Measurements from ENCODE around the gene FKBP5. TPM values are rescaled to one million over a fixed set of nuclear protein-coding genes. Genes with fewer than 3 reads are reported as not detected.

The FKBP5 gene
- total RNA-seq, 2 donors from 2014 or later = 133 to 138 TPM

- TF ChIP-seq POLR2A (IDR thresholded peaks at IDR 0.05) (peak in 2 of 3 donors; percentile 88 to 92), CTCF (IDR thresholded peaks at IDR 0.05) (no peak)
- peak overlapping the region in 1 of 2 donors; percentile 29 for H3K4me3 ChIP-seq
- 0 to 3% methylated on average over 21 to 29 of the region's 29 CpGs for WGBS, 2 donors
- no peaks in the 10 kb centered on the region for H3K9me3 ChIP-seq
- H3K4me1 ChIP-seq = peaks cover 93% of the 10 kb centered on the region
- no peaks in the 10 kb centered on the region for H3K27me3 ChIP-seq
- H3K36me3 ChIP-seq (replicated peaks in 1 of 2; ENCODE audit: insufficient read depth in 1 of 2, low read depth in 2 of 2) = no peaks in the 10 kb centered on the region
- DNase-seq (peak; percentile 77 to 88 (median 83)), ATAC-seq (peak; percentile 41)
- intact Hi-C loops (cut with DNase I) = no loop called here
- H3K27ac ChIP-seq = peak overlapping the region; percentile 99 to 100 (median 100)
Measured at GRCh38 chr6:35727231-35727934, 38.7 kb upstream of the FKBP5 start.

- peak; percentile 70 to 88 (median 78) for DNase-seq
- intact Hi-C loops (cut with DNase I) = no loop called here
- Histone ChIP-seq H3K27me3 (no peaks in the 10 kb centered on the region), H3K9me3 (no peaks in the 10 kb centered on the region), H3K4me3 (no peak overlapping the region), H3K36me3 (replicated peaks in 1 of 2; ENCODE audit: insufficient read depth in 1 of 2, low read depth in 2 of 2) (no peaks in the 10 kb centered on the region), H3K27ac (peak overlapping the region; percentile 99 to 100 (median 100)), H3K4me1 (peaks cover 92% of the 10 kb centered on the region)
- WGBS, 2 donors = 54 to 74% methylated on average over 9 to 11 of the region's 11 CpGs
- peak; percentile 26 for ATAC-seq
- TF ChIP-seq POLR2A (IDR thresholded peaks at IDR 0.05) (peak in 2 of 3 donors; percentile 14 to 54), CTCF (IDR thresholded peaks at IDR 0.05) (no peak)
Measured at GRCh38 chr6:35725721-35726438, 37.2 kb upstream of the FKBP5 start.

GRCh38 chr6:35725081-35725708 is 36.5 kb upstream of the FKBP5 start:
- Histone ChIP-seq H3K36me3 (replicated peaks in 1 of 2; ENCODE audit: insufficient read depth in 1 of 2, low read depth in 2 of 2) (no peaks in the 10 kb centered on the region), H3K9me3 (no peaks in the 10 kb centered on the region), H3K27ac (peak overlapping the region; percentile 99 to 100 (median 100)), H3K27me3 (no peaks in the 10 kb centered on the region), H3K4me1 (peaks cover 89% of the 10 kb centered on the region), H3K4me3 (no peak overlapping the region)
- ATAC-seq = no peak
- intact Hi-C loops (cut with DNase I) = no loop called here
- no peak for DNase-seq
- 61 to 64% methylated on average over 5 of the region's 5 CpGs for WGBS, 2 donors
- no peak for TF ChIP-seq POLR2A (IDR thresholded peaks at IDR 0.05)
- TF ChIP-seq CTCF (IDR thresholded peaks at IDR 0.05) = no peak

- Histone ChIP-seq H3K4me3 (no peak overlapping the region), H3K27me3 (no peaks in the 10 kb centered on the region), H3K4me1 (peaks cover 81% of the 10 kb centered on the region), H3K27ac (peak overlapping the region; percentile 47 to 100 (median 99)), H3K9me3 (no peaks in the 10 kb centered on the region), H3K36me3 (replicated peaks in 1 of 2; ENCODE audit: insufficient read depth in 1 of 2, low read depth in 2 of 2) (no peaks in the 10 kb centered on the region)
- intact Hi-C loops (cut with DNase I) = no loop called here
- peak in 1 of 4 donors; percentile 14 for DNase-seq
- no peak for ATAC-seq
- TF ChIP-seq POLR2A (IDR thresholded peaks at IDR 0.05) (no peak), CTCF (IDR thresholded peaks at IDR 0.05) (no peak)
- 64 to 65% methylated on average over 2 of the region's 2 CpGs for WGBS, 2 donors
Measured at GRCh38 chr6:35724471-35724870, 35.8 kb upstream of the FKBP5 start.
